CD4-positive, alpha-beta T cell treated with Interleukin-6 at 100 ng/mL for 8 hours (primary cell): ENCODE measurements around the gene NTHL1.
"Not testable (repeated sequence)": the region's sequence is repeated elsewhere in the genome, so short reads cannot be mapped to it uniquely, and the experiment has no call there.

Source experiments
- DNase-seq: peaks from one replicate; pipeline ENCODE4 v3.0.0-alpha.2; 2020; ENCODE audit warnings: mixed read lengths, low spot score

Gene NTHL1

GRCh38 chr16:2040787-2041522, 6.7 kb downstream of the NTHL1 start:
- no peak for DNase-seq

GRCh38 chr16:2040041-2040786, 7.4 kb downstream of the NTHL1 start:
- DNase-seq, result no peak

- no peak for DNase-seq
Measured at GRCh38 chr16:2039274-2040031, 8.2 kb downstream of the NTHL1 start.

- DNase-seq, result no peak
Measured at GRCh38 chr16:2038382-2039231, 9.0 kb downstream of the NTHL1 start.

GRCh38 chr16:2037647-2038381, 9.8 kb downstream of the NTHL1 start:
- no peak for DNase-seq

GRCh38 chr16:2037115-2037514, 10.5 kb downstream of the NTHL1 start:
- DNase-seq, result no peak

GRCh38 chr16:2036200-2036966, 11.3 kb downstream of the NTHL1 start:
- DNase-seq, result no peak

GRCh38 chr16:2035431-2036199, 12.0 kb downstream of the NTHL1 start:
- no peak for DNase-seq

- DNase-seq, result no peak
Measured at GRCh38 chr16:2034696-2035430, 12.8 kb downstream of the NTHL1 start.

- DNase-seq, result not testable (repeated sequence)
Measured at GRCh38 chr16:2033909-2034695, 13.5 kb downstream of the NTHL1 start.

GRCh38 chr16:2033057-2033908, 14.4 kb downstream of the NTHL1 start:
- DNase-seq, result no peak

- no peak for DNase-seq
Measured at GRCh38 chr16:2032285-2033056, 15.2 kb downstream of the NTHL1 start.

GRCh38 chr16:2031081-2031577, 16.5 kb downstream of the NTHL1 start:
- no peak for DNase-seq

- no peak for DNase-seq
Measured at GRCh38 chr16:2030036-2030435, 17.6 kb downstream of the NTHL1 start.

GRCh38 chr16:2029350-2029749, 18.3 kb downstream of the NTHL1 start:
- DNase-seq, result no peak

- no peak for DNase-seq
Measured at GRCh38 chr16:2028620-2029220, 18.9 kb downstream of the NTHL1 start.
